GM12891 (cell line): ENCODE measurements around the gene SLC11A2.

Source experiments
- POLR2A ChIP-seq: IDR thresholded peaks from 2 replicates; pipeline ENCODE4 v1.6.1; 2011; ENCODE audit warnings: low read depth, low read length, control low read depth
- POLR2AphosphoS5 ChIP-seq: IDR thresholded peaks from 2 replicates; pipeline ENCODE4 v1.6.1; 2011; ENCODE audit warnings: low read depth, low read length, control low read depth
- TAF1 ChIP-seq: IDR thresholded peaks from 2 replicates; pipeline ENCODE4 v1.6.1; 2011; ENCODE audit warnings: low read depth, low read length, control low read depth

DNA sequence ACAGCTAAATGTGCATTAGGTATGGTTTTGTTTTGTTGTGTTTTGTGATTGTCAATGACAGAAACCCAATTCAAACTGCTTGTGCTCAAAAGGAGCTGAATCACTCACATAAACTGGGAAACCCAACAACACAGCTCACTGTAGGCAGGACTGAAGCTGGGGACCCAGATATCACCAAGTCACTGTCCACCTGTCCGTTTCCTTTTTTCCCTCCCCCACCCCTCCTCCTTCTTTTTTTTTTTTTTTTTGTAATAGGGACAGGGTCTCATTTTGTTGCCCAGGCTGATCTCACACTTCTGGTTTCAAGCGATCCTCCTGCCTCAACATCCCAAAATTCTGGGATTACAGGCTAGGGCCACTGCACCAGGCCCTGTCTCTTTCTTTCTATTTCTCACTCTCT, 6.9 kb upstream of the SLC11A2 start:
- no peak for TF ChIP-seq POLR2A
- TF ChIP-seq POLR2AphosphoS5: no peak
- no peak for TF ChIP-seq TAF1
